GM21423 (cell line): ENCODE results near the gene MEGF6.
"Not testable (repeated sequence)": the region's sequence is repeated elsewhere in the genome, so short reads cannot be mapped to it uniquely, and the experiment has no call there.

Experiments used
- ATAC-seq: cut with Tn5 transposase; IDR thresholded peaks from one replicate; pipeline ENCODE4 v1.9.1; 2021; ENCODE audit warnings: mild to moderate bottlenecking, moderate library complexity; ENCODE audit not compliant: unreplicated experiment

The MEGF6 gene

GRCh38 chr1:3577711-3578432 lies 33.4 kb downstream of the MEGF6 start:
- ATAC-seq = no peak

- no peak for ATAC-seq
Observed at GRCh38 chr1:3577300-3577699, 34.0 kb downstream of the MEGF6 start.

GRCh38 chr1:3575993-3576392 lies 35.3 kb downstream of the MEGF6 start:
- ATAC-seq = no peak

- ATAC-seq = not testable (repeated sequence)
Observed at GRCh38 chr1:3575515-3575914, 35.8 kb downstream of the MEGF6 start.

DNA sequence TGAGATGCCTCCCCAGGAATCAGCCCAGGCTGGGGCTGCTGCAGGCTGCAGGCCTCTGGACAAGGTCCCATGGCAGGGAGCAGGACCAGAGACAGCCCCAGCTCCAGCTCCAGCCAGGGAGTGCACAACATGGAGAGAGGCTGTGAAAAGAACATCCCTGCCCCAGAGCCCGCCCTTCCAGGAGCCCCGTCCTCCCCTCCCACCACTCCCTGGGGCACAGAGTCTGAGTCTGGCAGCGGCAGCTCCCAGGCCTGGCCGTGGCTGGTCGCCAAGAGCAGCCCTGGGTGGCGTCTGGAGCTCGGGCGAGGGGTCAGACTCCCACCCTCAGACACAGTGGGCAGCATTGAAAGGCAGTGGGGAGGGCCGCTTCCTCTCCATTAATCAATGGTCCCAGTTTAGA lies 37.8 kb downstream of the MEGF6 start:
- ATAC-seq = no peak

DNA sequence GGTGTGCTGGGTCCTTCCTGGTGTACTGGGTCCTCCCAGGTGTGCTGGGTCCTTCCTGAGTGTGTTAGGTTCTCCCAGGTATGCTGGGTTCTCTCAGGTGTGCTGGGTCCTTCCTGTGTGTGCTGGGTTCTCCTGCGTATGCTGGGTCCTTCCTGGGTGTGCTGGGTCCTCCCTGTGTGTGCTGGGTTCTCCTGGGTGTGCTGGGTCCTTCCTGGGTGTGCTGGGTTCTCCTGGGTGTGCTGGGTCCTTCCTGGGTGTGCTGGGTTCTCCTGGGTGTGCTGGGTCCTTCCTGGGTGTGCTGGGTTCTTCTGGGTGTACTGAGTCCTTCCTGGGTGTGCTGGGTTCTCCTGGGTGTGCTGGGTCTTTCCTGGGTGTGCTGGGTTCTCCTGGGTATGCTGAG lies 38.7 kb downstream of the MEGF6 start:
- not testable (repeated sequence) for ATAC-seq

GRCh38 chr1:3571263-3571662 lies 40.0 kb downstream of the MEGF6 start:
- no peak for ATAC-seq

- no peak for ATAC-seq
Observed at GRCh38 chr1:3570066-3570986, 41.0 kb downstream of the MEGF6 start.

GRCh38 chr1:3569436-3569835 lies 41.9 kb downstream of the MEGF6 start:
- ATAC-seq = no peak

GRCh38 chr1:3568815-3569435 lies 42.4 kb downstream of the MEGF6 start:
- no peak for ATAC-seq

DNA sequence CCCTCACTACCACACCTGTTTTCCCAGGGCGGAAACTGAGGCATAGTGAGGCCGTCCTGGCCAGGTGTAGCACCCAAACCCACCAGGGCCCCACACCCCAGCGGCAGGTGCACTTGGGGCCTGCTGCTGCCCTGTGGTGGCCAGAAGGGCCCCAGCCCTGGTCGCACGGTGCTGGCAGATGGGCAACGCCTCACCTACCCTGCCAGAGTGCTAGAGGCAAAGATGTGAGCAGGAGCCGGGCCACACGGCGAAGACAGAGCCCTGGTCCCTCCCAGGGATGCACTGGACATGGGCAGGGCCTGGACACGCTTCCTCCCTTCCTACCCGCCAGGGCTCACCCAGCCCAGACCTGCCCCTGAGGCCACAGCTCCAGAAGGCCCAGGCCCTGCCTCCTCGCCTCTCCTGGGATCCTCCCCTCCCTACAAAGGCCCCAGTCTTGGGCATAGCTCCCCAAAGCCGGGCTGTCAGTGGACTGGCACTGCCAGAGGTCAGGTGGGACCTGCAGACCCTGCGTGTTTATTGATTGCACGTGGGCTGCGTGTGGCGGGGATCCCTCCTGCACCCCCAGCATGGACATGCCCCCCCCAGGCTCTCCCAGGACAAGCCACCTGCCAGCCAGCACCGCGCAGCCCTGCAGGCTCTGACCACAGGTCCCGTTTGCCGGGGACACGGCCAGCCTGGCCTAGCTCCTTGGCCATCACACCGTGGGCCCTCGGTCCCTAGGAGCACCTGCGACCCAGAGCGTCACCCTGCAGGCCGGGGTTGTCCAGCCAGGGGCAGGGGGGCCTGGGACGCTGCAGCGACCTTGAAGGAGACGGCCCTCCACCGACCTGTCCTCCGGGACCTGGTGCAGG lies 44.1 kb downstream of the MEGF6 start:
- ATAC-seq = no peak

DNA sequence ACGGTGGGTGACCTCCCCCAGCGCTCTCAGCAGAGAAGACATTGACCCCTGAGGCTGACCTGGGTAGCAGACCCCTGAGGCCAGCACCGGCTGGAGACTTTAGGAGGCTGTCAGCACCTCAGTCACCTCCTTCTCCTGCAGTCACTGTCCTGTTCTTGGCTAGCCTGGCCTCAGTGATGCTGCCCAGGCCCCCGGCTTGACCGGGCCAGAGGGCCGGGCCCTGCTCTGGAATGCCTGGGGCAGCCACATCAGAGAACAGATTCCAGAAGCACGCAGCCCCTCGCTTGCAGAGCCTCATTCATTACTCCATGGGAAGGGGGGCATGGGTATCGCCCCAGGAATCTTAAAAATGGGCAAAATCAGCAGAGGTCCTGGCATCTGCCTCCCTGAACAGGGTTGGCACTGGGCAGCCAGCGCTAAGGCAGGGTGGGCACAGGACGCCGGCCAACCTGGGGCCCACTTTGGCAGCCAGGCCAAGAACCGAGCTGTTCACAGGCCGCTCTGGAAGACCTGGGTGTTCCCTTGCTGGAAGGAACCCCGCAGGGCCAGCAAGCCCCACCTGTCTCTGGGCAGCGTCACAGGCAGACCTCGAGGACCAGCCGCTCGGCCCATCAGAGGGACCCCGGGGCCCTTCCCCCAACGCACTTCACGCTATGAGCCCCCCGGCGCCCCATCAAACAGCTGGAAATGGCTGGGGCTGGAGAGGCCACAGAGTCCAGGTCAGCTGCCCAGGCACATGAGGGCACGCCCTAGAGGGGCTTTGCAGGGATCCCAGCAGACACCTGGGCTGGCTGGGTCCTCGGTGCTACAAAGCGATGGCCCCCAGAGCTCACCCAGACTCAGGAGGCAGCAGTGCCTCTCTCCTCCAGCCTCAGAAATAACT lies 45.1 kb downstream of the MEGF6 start:
- ATAC-seq = no peak

DNA sequence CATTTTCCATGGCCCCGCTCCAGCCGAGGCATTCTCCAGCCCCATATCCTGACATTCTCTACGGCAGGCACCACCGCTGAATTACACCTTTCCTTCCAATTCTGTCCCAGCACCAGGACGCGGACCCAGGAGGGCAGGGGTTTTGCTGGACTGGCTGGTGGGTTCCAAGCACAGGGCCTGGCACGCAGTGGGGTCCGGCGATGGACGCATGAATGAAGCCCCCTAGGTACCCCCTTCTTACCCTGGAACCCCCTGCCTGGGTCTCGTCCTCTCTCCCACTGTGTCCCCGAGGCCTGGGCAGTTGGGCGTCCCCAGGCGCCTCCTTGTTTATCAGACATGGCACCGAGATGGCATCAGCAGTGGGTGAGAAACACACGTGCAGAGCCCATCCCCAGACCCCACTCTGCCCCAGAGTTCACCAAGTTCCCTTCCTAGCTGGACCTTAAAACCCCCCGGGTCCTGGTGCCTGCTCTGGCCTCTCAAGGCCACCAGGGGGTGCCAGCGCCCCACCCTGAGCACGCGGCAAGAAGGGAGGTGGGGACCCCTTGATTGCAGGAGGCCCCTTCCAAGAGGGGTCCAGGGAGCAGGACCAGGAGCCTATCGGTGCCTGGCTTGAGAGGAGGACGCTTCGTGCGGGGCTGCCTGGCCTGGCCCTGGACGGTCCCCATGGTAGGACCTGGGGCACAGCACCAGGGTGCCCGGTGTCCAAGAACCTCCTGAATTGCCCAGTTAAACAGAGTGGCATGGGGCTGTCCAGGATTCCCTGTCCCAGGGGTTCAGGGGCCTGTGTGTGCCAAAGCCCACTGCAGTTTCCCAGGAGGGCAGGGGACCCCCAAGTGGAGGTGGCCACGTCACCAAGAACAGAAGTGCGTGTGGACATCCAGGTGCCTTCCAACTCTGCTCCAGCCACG lies 46.1 kb downstream of the MEGF6 start:
- ATAC-seq = no peak

GRCh38 chr1:3563610-3564009 lies 47.7 kb downstream of the MEGF6 start:
- no peak for ATAC-seq

DNA sequence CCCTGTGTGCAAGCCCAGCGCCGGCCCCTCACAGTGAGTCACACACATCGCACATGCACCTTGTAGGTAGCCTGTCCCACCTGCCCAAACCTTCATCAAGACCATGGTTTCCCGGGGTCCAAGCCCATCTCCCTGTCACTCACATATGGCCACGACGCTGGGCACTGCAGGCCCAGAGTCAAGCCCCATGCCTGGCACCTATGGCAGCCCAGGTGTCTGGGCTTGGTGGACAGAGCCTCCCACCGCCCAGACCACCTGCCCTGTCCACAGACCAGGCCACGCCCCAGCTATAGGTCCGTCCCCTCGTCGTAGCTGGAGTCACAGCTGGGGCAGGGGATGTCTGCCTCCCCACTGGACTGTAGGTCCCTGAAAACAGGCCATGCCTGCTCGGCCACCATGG lies 48.2 kb downstream of the MEGF6 start:
- ATAC-seq = no peak

DNA sequence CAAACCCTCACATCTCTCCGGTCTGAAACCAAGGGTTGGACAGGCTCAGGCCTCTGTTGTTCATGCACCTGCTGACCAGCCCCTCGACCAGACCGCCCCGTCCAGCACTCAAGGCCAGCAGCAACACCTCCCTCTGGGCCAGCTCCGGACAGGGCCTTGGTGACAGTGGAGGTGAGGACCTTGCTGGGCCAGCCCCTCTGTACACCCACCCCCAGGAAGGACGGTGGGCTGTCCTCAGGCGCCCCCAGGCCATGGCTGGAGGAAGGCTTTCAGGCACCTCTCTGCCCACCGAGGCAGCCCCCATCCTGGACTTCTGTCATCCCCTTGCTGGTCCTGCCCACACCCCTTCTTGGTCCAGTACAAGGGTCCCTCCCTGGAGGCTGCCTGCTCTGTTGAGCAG lies 48.6 kb downstream of the MEGF6 start:
- no peak for ATAC-seq

DNA sequence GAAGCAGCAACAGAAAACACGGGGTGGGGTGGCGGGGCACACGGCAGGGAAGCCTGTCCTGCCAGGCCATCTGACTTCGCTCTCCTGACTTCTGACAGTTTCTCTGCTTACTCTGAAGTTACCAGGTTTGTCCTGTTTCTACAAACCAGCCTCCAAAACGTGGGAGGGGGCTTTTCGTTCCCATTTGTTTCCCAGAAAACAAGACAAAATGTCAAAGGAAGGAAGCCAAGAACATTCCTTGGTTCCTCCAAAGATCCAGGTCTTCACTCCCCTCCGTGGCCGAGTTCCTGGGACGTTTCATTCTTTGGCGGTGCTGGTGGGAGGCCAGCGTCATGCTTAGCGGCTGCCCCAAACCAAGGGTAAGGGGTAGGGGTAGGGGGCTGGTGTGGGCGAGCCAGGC lies 49.6 kb downstream of the MEGF6 start:
- ATAC-seq = no peak

DNA sequence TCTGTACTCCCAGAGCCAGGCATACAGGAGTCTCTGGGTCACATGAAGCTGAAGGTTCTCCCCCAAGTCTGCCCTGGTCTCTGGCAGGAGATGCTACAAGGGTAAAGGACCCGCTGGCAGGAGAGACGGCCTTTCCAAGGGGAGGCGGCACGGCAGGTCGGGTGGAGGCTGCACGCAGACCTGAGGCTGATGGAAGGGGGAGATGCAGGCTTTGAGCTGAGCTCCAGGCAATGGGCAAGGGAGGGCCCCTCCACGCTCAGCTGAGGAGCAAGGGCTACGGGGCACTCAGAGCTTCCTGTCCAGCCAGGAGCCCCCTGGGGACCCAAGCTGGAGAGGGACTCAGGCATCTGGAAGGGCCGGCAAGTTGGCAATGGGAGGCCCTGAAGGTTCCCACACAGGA lies 50.3 kb downstream of the MEGF6 start:
- ATAC-seq = no peak
